Endothelial cell (in vitro differentiated cells): ENCODE data around the gene GADL1. TPM values are rescaled to one million over a fixed set of nuclear protein-coding genes. Genes with fewer than 3 reads are reported as not detected.

Source experiments
- DNase-seq: peaks from one replicate; pipeline ENCODE4 v3.0.0; 2021; ENCODE audit warnings: low spot score
- H3K27ac Mint-ChIP-seq: one replicate; pipeline ENCODE4 v1.8.0; 2021; ENCODE audit warnings: mixed read lengths, inconsistent platforms; ENCODE audit not compliant: unreplicated experiment
- H3K27me3 Mint-ChIP-seq: one replicate; pipeline ENCODE4 v1.8.0; 2021; ENCODE audit warnings: mild to moderate bottlenecking, moderate library complexity, mixed read lengths, inconsistent platforms; ENCODE audit not compliant: unreplicated experiment
- H3K36me3 Mint-ChIP-seq: one replicate; pipeline ENCODE4 v1.8.0; 2021; ENCODE audit warnings: mild to moderate bottlenecking, low read depth, mixed read lengths, inconsistent platforms; ENCODE audit not compliant: unreplicated experiment
- H3K4me1 Mint-ChIP-seq: one replicate; pipeline ENCODE4 v1.8.0; 2021; ENCODE audit warnings: mild to moderate bottlenecking, mixed read lengths, inconsistent platforms; ENCODE audit not compliant: unreplicated experiment
- H3K4me3 Mint-ChIP-seq: one replicate; pipeline ENCODE4 v1.8.0; 2021; ENCODE audit warnings: mild to moderate bottlenecking, mixed read lengths, inconsistent platforms; ENCODE audit not compliant: unreplicated experiment
- H3K9me3 Mint-ChIP-seq: one replicate; pipeline ENCODE4 v1.8.0; 2021; ENCODE audit warnings: mixed read lengths, inconsistent platforms; ENCODE audit not compliant: unreplicated experiment
- total RNA-seq: library from RNA; stranded (reverse); fragmentation: NEBNext Ultra II Directional; extraction: Animal tissue kit (Norgen Biotek cat#: 25700); gene quantifications from one replicate; pipeline ENCODE4 v1.2.1, GENCODE V29; 2021; ENCODE audit not compliant: unreplicated experiment
- TF ChIP-seq, protein P1 (sequence below): fragments of 200-600 bp; sonication (generic); IDR thresholded peaks from one replicate; pipeline ENCODE4 v1.5.0; 2021; ENCODE audit warnings: antibody characterized with exemption; ENCODE audit not compliant: unreplicated experiment

GADL1 gene
- total RNA-seq, 1 donor from 2014 or later: not detected

DNA sequence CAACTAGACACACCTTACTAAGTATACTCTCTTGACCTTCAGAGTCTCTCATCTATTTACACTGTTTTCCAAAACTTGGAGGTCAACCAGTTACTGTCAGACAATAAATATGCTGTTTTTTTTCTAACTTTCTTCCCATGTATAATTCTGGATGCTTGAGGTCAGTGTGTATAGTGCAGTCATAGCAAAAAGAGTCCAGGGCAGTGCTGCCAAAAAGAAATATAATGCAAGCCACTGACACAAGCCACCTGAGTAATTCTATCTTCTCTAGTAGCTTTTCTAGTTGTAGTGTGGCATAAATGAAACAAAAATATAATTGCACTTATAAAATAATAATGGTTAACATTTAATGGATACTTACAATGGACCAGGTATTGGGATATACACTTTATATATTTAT lies 21.6 kb downstream of the GADL1 start:
- Mint-ChIP-seq H3K9me3 (no peaks in the 10 kb centered on the region), H3K4me3 (no peak overlapping the region), H3K27me3 (no peaks in the 10 kb centered on the region), H3K27ac (no peak overlapping the region), H3K4me1 (no peaks in the 10 kb centered on the region), H3K36me3 (no peaks in the 10 kb centered on the region)
- DNase-seq: no peak
- TF ChIP-seq, protein P1, sequence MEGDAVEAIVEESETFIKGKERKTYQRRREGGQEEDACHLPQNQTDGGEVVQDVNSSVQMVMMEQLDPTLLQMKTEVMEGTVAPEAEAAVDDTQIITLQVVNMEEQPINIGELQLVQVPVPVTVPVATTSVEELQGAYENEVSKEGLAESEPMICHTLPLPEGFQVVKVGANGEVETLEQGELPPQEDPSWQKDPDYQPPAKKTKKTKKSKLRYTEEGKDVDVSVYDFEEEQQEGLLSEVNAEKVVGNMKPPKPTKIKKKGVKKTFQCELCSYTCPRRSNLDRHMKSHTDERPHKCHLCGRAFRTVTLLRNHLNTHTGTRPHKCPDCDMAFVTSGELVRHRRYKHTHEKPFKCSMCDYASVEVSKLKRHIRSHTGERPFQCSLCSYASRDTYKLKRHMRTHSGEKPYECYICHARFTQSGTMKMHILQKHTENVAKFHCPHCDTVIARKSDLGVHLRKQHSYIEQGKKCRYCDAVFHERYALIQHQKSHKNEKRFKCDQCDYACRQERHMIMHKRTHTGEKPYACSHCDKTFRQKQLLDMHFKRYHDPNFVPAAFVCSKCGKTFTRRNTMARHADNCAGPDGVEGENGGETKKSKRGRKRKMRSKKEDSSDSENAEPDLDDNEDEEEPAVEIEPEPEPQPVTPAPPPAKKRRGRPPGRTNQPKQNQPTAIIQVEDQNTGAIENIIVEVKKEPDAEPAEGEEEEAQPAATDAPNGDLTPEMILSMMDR: no peak

DNA sequence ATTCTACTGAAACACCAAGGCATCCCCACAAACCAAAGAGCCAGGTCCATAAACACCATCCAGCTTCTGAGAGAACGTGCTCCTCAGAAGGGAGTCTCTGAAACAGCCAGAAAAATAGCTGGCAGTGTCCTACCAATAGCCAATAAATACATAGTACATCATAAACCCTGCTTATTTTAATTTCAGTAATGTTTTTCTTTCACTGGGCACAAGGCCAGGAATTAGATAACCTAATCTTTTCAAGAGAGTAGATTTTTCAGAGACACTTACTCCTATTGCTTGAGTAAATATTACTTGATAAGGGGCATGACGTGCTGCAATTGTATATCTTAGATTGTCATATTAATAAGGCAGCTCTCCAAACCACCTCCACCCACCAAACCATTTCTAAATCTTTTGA lies 22.7 kb downstream of the GADL1 start:
- Mint-ChIP-seq H3K9me3 (no peaks in the 10 kb centered on the region), H3K4me3 (no peak overlapping the region), H3K27me3 (no peaks in the 10 kb centered on the region), H3K36me3 (no peaks in the 10 kb centered on the region), H3K4me1 (no peaks in the 10 kb centered on the region), H3K27ac (no peak overlapping the region)
- TF ChIP-seq, protein P1: no peak
- DNase-seq: no peak

DNA sequence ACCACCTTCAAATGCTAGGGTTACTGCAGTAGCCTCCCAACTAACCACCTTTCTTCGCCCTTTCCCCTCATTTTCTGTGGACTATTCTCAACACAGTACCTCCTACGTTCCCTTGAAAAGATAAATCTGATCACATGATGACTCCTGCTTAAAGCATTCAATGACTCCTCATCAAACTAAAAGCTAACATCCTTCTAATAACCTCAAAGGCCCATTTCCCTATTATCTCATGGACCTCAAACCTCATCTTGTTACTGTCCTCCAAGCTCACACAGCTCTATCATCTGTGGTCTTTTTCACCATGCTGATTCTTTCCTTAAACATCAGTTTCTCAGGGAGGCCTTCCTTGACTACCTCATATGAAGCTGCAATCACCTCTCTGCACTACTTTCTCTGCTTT lies 29.6 kb downstream of the GADL1 start:
- H3K27ac Mint-ChIP-seq: no peak overlapping the region
- H3K4me3 Mint-ChIP-seq: no peak overlapping the region
- TF ChIP-seq, protein P1: no peak
- no peaks in the 10 kb centered on the region for H3K4me1 Mint-ChIP-seq
- no peaks in the 10 kb centered on the region for H3K9me3 Mint-ChIP-seq
- H3K36me3 Mint-ChIP-seq: no peaks in the 10 kb centered on the region
- DNase-seq: no peak
- no peaks in the 10 kb centered on the region for H3K27me3 Mint-ChIP-seq

DNA sequence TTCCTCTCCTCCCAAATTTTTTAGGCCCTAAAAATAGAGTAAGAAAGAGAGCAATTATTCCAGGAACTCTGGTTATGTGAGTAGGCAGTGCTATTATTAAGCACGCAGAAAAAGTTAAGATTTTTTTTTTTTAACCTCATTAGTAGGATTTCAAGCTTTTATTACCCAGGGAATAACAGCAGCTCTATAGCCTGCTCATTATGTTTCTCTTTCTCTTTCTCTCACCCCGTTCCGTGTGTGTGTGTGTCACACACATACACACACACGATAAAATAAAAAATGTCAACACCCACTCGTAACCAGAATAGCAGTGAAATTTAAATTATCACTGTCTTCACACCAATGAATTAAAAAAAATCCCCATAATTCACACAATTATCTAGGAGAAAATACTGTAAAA lies 30.3 kb downstream of the GADL1 start:
- no peak overlapping the region for H3K4me3 Mint-ChIP-seq

DNA sequence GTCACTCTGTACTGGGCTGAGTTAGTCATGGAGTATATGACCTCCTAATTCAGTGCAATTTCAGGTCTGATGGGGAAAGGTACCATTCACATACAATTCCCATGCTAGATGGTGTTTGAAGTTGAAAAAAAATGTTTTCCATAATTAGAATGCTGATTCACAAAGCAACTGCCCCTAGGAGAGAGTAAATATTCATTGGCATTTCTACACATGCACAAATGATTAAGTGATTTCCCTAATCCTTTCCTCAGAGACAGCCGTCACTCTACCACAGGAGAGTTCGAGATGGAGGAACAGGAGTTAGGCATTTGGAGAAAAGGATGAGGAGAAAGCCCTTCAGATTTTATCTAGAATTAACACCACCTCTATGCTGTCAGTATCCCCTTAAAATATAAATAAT lies 32.5 kb downstream of the GADL1 start:
- H3K27ac Mint-ChIP-seq: no peak overlapping the region

More for the DNA sequence above, 30.3 kb downstream of the GADL1 start:
- no peaks in the 10 kb centered on the region for H3K9me3 Mint-ChIP-seq
- no peaks in the 10 kb centered on the region for H3K36me3 Mint-ChIP-seq
- DNase-seq: no peak
- no peaks in the 10 kb centered on the region for H3K27me3 Mint-ChIP-seq
- no peak overlapping the region for H3K27ac Mint-ChIP-seq
- TF ChIP-seq, protein P1: no peak
- H3K4me1 Mint-ChIP-seq: no peaks in the 10 kb centered on the region

More for the DNA sequence above, 32.5 kb downstream of the GADL1 start:
- H3K27me3 Mint-ChIP-seq: no peaks in the 10 kb centered on the region
- TF ChIP-seq, protein P1: no peak
- H3K36me3 Mint-ChIP-seq: no peaks in the 10 kb centered on the region
- H3K4me3 Mint-ChIP-seq: no peak overlapping the region
- H3K4me1 Mint-ChIP-seq: no peaks in the 10 kb centered on the region
- no peaks in the 10 kb centered on the region for H3K9me3 Mint-ChIP-seq
- no peak for DNase-seq
